GM06990 (cell line): ENCODE measurements around the gene CASP6.

Experiments used
- DNase-seq: peaks from one replicate; pipeline ENCODE4 v3.0.0-alpha.2; 2011; ENCODE audit not compliant: insufficient read length; ENCODE audit errors: extremely low read depth
- H3K27me3 ChIP-seq: replicated peaks from 2 replicates; pipeline ENCODE4 v1.6.0; 2011; ENCODE audit warnings: low read length; ENCODE audit not compliant: control insufficient read depth, insufficient read depth
- H3K36me3 ChIP-seq: 2 replicates; pipeline ENCODE4 v1.5.1; 2011; ENCODE audit warnings: low read length; ENCODE audit not compliant: control insufficient read depth, insufficient read depth
- H3K4me3 ChIP-seq: replicated peaks from 2 replicates; pipeline ENCODE4 v1.5.1; 2011; ENCODE audit warnings: low read depth, mild to moderate bottlenecking, control low read depth, low read length
- CTCF ChIP-seq: IDR thresholded peaks from 2 replicates; pipeline ENCODE4 v1.5.1; 2011; ENCODE audit warnings: low read length, control low read depth, mild to moderate bottlenecking, inconsistent platforms; ENCODE audit not compliant: insufficient read depth, poor library complexity, severe bottlenecking

The CASP6 gene

DNA sequence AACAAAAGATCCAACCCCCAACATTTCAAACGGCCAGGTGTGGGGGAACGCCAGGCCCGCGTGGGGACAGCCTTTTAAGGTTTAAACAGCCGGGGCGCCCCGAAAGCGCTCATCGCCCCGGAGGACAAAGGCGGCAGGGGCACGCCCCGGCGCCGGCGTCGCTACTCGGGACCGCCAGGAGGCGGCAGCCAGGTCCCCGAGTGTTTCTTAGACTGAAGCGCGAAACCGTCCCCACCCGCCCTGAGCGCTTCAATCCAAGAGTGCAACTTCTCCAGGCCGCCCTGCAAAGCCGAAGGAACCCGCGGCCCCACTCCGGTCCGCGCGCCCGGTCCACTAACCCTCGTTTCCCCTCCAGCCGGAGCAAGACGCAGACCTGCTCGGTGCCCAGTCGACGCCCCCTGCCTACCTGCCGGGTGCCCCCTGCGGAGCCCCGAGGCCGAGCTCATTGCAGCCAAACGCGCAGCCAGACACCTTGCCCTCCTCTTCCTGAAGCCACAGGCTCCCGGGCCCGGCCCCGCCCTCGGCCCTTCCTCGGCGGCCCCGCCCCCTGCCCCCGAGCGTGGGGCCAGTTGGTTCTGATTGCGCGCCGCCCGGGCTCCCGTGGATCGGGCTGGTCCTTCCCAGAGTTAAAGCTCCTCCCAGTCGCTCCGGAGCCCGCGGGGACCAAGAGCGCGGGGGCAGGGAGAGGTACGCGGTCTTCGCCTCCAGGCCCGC, at the start of gene CASP6:
TSS of gene CASP6 (minus strand) at position 496 of the 714 bp plus-strand sequence. CDS start at position 446, 50 bp downstream.
- no peaks in the 10 kb centered on the region for H3K27me3 ChIP-seq
- H3K36me3 ChIP-seq, result no peaks in the 10 kb centered on the region; the same call in 1 of the 2 replicates
- DNase-seq, result peak; percentile 91
- peak; percentile 82 for TF ChIP-seq CTCF
- H3K4me3 ChIP-seq, result peak within 1 kb of the TSS; percentile 89

- TF ChIP-seq CTCF, result no peak
- H3K4me3 ChIP-seq, result no peak overlapping the region
Observed at GRCh38 chr4:109752525-109752924, 49.3 kb upstream of the CASP6 start.

DNA sequence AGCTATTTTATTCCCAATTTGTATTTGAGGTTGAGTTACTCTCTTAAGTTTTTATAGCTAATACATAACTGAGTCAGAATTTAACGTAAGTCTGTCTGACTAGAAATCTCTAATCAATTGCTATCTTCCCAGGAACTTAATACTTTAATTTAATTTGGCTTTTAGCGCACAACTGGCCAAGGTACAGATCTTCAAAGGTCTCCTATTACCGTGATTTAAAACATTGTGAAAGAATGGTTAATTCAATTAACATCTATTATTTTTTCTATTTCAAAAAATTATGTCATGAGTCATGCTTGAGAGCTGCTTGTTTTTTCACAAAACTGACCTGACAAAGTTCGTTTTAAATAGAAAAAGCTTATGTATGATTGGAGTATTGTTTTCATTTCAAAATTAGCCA, 48.6 kb upstream of the CASP6 start:
- DNase-seq, result no peak
- H3K4me3 ChIP-seq, result no peak overlapping the region
- H3K36me3 ChIP-seq, result no peaks in the 10 kb centered on the region
- H3K27me3 ChIP-seq, result no peaks in the 10 kb centered on the region
- TF ChIP-seq CTCF, result no peak

More at GRCh38 chr4:109752525-109752924, 49.3 kb upstream of the CASP6 start:
- no peak for DNase-seq
- H3K36me3 ChIP-seq, result no peaks in the 10 kb centered on the region
- H3K27me3 ChIP-seq, result no peaks in the 10 kb centered on the region

DNA sequence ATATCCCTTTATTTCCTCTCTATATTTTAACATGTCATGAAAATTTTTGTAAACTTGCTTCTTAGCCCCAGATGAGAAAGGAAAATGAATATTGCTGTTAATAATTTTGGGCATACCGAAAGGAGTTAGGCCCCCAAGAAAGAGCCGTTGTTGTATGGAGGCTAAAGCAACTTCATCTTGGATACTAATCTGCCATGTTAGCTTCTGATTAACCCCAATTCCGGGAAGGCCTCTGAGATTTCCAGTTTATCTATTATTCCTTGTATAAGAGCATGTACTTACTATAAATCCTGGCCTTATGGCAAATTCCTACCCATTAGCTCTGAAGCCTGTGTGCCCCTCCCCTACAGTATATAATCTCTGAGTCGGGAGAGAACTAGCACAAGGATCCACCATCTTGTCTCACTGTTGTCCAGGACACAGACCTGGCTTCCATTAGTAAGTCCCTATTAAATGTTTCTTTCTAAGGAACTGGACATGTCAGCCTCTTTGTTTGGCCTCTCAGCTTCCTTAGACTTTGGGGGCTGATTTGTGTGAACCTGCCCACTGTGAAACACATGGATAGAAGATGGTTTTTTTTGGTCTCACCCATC, 47.5 kb upstream of the CASP6 start:
- no peaks in the 10 kb centered on the region for H3K36me3 ChIP-seq
- DNase-seq, result no peak
- TF ChIP-seq CTCF, result no peak
- H3K4me3 ChIP-seq, result no peak overlapping the region
- H3K27me3 ChIP-seq, result no peaks in the 10 kb centered on the region

DNA sequence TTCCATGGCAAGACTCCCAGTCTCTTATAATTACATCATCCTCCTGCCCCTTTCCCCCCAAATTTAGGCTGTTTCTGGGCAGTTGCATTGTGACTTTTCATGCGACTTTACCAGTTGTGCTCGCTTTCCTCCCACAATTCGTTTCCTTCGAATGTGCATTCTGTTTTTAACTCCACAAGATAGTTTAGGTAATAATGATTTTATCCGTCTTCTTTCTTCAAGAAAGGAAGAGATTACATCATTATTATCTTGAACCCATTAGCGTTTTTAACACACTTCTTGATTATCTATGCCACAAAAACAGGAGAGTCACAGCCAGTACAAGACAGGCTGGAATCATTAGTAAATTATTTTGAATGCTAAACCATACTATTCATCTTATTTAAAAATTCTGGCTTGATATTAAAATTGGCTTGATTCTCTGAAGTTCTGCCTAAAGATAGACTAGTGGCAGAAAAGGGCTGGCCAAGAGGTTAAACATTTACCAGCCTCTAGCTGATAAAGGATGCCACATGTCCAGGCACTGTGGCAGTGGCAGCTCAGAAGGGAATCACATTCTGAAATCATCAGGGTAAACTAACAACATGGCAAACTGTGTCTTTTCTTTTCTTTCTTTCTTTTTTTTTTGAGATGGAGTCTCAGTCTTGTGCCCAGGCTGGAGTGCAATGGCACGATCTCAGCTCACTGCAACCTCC, 46.3 kb upstream of the CASP6 start:
- TF ChIP-seq CTCF, result no peak
- DNase-seq, result no peak
- no peak overlapping the region for H3K4me3 ChIP-seq
- H3K36me3 ChIP-seq, result no peaks in the 10 kb centered on the region
- no peaks in the 10 kb centered on the region for H3K27me3 ChIP-seq
